ENCODE results near the gene RAB35. TPM values are rescaled to one million over a fixed set of nuclear protein-coding genes. Genes with fewer than 3 reads are reported as not detected.
A peak's percentile ranks its signal among the peaks of the same experiment; 100 is the strongest.

Gene RAB35
- 16.1 TPM for total RNA-seq

DNA sequence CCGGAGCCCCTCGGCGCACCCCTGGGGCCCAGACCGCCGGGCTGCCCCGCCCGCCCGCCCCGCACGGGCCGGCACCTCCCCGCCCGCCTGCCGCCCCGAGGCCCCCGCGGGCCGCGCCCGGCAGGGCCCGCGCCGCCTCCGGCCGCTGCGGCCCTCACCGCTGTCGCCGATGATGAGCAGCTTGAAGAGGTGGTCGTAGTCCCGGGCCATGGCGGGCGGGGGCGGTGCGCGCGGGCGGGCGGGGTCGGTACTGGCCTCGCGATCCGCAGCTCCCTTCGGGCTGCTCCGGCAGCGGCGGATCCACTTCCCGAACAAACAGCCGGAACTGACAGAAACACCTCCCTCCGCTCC lies at the start of gene RAB35:
TSS of gene RAB35 (minus strand) at position 313 of the 351 bp plus-strand sequence. CDS start at position 210, 103 bp downstream.
- DNase-seq (ENCODE audit: low spot score) = no peak
- ATAC-seq = no peak

DNA sequence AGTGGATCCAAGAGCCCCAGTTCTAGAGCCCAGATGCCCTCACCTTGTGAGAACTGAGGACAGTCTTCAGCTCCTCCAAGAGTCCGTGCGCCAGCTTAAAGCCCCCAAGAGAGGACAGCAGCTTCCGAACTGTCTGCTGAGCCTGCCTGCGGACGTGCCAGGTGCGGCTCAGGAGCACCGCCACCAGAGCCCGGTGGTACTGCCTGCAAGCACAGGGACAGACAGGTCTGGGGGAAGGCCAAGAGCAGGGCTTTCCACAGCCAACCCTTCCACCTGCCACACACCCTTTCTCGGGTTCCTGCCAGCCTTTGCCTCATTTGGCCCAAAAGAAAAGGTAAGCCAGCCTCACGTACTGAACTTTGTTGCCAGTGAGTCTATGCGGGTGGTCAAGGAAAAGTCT lies 47.7 kb upstream of the RAB35 start:
- DNase-seq (ENCODE audit: low spot score) = no peak
- ATAC-seq = peak; percentile 7

DNA sequence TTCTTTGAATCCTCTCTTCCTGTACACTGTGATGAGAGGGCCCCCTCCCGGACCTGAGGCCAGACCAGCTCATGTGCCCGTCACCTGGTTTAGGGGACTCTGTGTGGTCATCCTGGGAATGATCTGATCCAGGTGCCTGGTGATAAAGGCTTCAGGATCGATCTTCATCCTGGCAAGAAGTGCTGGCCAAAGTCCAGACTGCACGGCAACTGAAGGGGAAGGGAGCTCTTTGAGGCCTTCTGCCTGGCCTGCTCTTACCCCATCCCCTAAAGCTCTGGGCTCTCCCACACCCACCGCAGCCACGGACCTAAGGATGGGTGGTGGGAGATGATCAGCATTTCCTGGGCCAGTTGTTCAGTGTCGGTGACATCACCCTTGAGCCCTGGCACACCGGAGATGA lies 46.2 kb upstream of the RAB35 start:
- ATAC-seq = peak; percentile 83
- peak; percentile 77 for DNase-seq (ENCODE audit: low spot score)

DNA sequence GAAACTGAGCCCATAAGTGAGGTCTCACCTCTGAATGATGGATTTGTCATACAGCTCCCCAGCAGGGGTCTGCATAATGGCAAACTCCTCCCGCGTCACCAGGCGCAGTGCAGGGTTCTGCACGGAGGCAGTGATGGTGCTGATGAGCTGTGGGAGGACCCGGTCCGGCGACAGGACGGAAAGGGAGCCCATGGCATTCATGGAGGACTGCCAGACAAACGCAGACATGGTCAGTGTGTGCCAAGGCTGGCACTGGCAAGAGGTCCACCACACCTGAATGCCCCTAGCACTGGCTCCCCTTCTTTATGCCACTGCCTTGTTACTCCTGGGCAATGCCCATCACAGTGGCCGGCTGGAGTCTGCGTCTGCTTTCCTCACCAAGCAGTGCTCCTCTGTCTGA lies 45.3 kb upstream of the RAB35 start:
- DNase-seq (ENCODE audit: low spot score) = no peak
- no peak for ATAC-seq

DNA sequence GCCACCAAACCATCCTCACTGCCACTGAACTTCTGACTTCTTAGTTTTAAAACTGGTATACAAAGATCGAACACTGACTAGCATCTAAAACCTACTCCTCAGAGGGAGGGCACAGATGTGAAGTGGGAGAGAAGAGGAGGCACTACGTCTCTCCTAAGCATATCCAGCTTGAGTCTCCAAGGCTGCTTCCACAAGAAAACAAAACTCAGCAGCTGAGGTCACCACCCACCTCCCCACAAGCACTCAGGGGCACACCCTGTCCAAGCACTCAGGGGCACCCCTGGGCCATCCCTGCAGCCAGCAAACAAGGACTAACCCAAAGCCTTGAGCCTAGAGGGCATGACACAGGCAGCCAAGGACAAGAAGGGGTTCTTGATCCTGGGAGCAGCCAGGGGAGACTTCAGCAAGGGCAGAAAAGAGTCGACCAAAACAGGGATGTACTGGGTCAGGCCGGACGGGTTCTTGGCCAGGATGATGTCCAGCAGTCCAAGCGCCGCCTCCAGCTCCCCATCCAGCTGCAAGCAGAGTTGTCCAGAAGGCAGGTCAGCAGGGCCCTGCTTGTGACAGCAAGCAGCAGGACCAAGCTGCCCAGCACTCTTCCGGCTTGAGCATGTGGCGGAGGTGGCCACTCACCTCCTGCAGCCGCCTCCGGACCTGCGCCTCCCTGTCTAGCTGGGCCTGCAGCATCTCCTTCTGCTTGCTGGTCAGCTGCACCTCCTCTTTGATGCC lies 43.1 kb upstream of the RAB35 start:
- ATAC-seq = no peak
- DNase-seq (ENCODE audit: low spot score) = no peak

DNA sequence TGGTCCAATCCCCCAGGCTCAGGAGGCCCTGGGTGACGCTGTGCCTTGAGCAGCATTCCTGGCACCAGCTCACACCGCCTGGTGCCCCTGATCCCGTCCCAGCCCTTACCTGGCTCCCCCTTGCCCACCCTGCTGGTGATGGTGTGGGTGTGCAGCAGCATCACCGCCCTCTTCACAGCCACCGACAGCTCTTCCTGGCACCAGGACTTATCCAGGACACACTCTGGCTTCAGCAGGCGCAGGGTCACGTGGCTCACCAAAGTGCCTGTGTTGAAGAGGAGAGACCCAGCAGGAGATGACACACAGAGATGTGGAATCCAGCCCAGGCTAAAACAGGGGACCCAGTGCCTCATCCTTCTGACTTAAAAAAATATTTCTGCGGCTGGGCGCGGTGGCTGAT lies 41.8 kb upstream of the RAB35 start:
- ATAC-seq (no peak), DNase-seq (ENCODE audit: low spot score) (no peak)

DNA sequence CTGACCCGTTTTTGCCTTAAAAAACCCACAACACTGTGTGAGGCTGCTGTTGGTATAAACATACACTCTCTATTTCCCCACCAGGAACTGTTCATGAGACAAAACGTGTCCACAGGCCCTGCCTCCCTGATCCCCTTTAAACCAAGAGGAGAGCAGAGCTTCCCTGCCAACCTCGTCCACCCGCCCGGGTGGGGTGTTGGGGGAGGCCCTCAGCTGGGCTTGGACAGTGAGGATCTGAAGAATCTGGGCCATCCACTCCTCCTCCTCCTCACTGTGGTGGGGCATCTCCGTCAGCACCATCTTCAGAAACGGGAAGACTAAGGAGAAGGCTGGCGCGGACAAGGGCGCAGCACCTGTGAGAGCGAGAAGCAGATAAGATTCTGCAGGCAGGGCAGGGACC lies 41.1 kb upstream of the RAB35 start:
- ATAC-seq (no peak), DNase-seq (ENCODE audit: low spot score) (no peak)

DNA sequence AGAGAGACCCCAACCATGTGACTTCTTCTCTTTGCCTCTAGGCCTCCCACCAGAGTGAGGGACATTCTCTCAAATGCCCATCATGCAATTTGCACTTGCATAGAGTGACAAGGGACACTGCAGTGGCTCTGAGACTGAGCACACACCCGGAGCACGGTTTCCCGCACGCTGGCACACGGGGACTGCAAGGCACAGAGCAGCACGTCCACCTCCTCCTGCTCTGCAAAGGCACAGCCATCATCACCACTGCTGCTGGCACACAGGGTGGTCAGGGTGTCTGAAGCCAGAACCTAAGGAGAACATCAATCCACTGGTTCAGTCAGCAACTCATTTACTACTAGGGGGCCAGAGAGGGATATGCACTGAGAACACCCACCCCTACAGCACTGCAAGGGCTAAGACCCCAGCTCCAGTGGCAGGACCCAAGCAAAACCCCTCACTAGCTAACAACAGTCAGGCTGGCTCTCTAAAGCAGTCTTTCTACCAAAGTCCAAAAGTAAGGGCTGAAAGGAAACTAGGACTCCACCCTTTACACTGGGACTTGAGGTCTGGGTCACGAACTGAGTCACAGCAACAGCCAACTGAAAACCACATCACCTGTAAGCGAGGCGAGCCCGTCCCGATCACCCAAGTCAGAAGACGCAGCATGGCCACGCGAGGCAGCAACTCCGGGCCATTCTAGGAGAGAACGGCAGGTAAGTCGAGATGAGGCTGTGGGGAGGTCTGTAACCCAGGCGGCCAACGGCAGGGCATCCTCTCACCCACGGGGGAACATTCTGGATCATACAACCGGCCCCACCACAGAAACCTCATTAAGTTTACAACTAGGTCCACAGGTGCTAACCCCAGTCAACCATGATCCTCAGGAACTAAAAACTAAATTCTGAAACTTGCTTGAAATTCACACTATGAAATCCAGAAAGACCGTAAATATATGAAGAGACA lies 40.0 kb upstream of the RAB35 start:
- ATAC-seq (no peak), DNase-seq (ENCODE audit: low spot score) (no peak)

DNA sequence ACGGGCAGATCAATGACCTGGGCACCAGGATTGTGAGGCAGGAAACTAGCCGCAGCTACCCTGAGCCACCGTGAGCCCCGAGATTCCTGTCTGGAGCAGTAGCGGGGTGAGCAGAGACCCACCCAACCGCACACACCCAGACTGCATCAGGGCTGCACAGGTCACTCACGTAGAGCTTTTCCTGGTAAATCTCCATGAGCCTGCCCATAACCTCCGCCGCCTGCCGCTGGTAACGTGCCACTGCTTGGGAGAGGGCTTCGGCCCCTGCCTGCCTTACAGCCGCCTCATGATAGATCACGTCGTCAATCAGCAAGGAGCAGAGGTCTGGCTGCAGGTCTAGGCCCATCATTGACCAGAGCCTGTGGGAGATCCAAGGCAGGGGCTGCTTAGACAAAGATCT lies 38.5 kb upstream of the RAB35 start:
- ATAC-seq (no peak), DNase-seq (ENCODE audit: low spot score) (no peak)

DNA sequence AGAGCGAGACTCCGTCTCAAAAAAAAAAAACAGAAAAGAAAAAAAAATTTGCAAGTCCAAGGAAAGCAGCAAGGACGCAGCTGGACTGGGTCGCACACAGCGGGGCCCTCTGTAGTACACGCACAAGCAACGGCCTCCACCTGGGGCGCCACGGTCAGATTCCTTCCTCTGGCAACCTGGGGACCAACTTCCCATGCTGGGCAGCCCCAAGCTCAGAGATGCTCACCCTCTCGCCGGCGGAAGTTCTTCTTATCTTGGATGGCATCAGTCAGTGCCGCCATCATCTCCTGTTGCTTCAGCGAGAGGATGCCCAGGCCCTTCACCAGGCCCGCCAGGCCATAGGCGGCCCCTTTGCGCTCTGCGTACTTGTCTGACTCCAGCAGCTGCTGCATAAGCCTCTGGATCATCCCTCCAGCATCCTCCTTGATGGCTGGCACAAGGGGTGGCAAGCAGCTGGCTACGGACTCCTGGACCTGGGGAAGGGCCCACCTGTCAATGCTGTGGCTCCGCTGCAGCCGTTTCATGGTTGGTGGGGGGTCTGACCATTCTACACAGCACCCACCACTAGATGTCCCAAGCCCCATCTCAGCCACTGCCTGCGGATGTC lies 34.5 kb upstream of the RAB35 start:
- no peak for DNase-seq (ENCODE audit: low spot score)

DNA sequence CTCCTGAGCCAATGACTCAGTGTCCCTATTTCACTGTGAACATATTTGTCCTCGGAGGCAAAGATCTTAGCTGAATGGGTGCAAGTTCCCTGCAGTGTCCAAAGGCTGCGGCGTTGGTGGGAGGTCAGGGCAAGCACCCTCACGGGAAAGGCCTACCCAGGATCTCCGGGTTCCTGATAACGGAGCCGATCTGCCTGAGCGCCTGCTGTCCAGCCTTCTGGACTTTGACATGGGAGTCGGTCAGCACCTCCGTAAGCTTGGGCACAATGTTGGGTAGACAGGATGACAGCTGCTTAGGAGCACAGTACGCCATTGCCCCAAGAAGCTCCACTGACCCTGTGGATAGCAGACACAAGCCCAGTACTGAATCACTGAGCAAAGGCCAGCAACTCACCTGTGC lies 31.5 kb upstream of the RAB35 start:
- ATAC-seq (peak; percentile 17), DNase-seq (ENCODE audit: low spot score) (no peak)

More for the DNA sequence above, 34.5 kb upstream of the RAB35 start:
- ATAC-seq = no peak

DNA sequence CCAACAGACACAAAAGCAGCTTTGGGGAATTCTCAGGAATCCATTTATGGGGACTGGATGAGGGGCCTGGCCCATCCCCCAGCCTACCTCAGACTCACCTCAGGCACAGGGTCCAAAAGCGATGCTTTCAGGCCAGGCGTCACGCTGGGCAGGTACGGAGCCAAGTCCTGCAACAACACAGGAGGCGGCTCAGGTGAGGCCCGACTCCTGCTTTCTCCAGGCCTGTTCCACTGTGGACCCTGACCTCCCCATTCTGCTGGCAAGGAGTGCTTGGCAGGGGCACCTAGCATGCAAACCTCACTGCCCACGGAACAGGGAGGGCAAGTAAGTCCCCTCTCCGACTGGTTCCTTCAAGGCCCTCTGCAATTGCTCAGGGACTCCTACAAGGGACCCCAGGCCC lies 28.6 kb upstream of the RAB35 start:
- ATAC-seq = peak; percentile 95
- DNase-seq (ENCODE audit: low spot score) = peak; percentile 83

DNA sequence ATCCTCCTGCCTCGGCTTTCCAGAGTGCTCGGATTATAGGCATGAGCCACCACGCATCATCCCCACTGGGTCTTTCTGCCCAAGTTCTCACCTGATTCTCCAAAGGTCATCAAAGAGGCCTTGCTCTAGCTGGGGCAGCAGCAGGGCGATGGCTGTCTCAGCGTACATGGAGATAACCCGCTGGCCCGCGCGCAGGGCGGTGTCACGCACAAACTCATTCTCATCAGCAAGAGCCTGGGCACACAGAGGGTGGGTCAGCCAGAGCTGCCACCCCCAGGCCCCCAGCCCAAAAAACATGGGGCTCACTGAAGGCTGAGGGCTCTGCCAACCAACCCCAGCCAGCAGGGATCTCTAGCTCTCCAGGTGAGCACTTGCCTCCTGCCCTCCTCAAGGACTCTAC lies 27.7 kb upstream of the RAB35 start:
- ATAC-seq (no peak), DNase-seq (ENCODE audit: low spot score) (no peak)

DNA sequence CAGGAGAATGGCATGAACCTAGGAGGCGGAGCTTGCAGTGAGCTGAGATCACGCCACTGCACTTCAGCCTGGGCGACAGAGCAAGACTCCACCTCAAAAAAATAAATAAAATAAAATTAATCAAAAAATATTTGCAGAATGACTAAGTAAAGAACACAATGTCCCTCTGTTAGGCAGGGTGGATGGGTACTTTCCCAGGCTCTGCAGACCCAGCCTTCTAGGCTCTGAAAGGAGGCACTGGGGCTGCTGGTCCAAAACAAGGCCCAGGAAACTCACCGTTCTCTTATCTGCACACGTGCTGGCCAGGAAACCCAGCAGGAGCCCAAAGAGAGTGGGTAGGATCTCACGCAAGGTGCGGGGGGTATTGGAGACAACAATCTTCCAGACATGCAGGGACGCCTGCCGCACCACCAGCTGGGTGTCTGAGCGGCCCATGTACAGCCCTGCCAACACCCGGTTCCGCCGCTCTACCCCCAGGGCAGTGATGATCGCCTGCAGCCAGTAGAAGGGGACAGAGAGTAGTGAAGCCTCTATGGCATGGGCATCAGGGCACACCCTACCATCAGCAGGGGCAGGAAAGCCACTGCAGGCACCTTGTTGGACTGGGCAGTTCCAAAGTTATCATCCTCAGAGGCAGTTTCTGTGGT lies 25.8 kb upstream of the RAB35 start:
- ATAC-seq (no peak), DNase-seq (ENCODE audit: low spot score) (no peak)

DNA sequence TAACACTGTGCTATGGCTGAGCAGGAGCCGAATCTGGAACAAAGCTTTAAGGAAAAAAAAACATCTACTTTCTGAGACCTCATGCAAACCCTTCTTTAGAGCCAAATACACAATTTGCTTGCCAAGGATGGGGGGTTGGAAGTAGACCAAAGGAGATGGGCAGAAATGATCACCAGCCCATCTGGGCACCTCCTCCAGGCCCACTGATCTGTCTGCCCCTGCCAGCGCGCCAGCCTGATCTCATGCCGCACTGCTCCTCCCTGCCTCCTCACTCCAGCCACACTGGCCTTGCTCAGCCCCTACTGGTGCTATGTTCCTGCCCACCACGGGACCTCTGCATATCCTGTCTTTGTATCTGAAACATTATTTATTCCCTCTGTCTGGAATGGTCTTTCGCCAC lies 24.8 kb upstream of the RAB35 start:
- ATAC-seq = no peak

DNA sequence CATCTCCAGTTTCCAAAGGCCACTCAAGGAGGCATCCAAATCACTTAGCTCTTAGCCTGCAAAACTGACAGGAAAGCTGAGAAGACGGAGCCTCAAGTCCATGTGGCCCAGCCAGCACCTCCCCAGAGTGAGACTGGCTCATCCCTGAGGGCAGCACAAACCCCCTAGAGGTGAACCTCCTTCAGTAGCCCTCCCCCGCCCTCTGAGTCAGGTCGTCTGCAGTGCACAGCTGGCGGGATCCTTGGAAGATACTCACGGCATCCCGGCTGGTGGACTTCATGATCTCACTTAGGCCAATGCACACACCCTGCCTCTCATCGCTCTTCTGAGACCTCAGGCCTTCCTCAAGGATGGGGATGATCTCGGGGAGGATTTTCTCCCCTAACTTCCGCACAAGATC lies 24.1 kb upstream of the RAB35 start:
- ATAC-seq (no peak), DNase-seq (ENCODE audit: low spot score) (no peak)

More for the DNA sequence above, 24.8 kb upstream of the RAB35 start:
- DNase-seq (ENCODE audit: low spot score) = no peak

DNA sequence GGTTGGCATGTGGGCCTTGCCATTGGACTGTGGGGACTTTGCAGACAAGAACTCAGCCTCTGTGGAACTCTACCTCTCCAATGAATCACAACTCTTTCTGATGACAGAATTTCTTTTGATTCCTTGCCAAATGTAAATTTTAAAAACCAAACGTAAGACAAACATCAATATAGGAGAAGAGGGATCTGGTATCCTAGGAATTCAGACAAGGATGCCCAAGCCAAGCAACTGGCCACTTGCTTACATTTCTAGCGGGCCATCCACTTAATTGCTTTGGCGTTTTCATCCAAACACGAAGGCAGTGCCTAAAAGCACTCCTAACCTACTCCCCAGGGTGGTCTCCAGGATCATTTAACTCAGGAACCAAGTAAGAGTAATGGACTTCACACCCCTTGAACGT lies 23.4 kb upstream of the RAB35 start:
- DNase-seq (ENCODE audit: low spot score) = no peak
- no peak for ATAC-seq

DNA sequence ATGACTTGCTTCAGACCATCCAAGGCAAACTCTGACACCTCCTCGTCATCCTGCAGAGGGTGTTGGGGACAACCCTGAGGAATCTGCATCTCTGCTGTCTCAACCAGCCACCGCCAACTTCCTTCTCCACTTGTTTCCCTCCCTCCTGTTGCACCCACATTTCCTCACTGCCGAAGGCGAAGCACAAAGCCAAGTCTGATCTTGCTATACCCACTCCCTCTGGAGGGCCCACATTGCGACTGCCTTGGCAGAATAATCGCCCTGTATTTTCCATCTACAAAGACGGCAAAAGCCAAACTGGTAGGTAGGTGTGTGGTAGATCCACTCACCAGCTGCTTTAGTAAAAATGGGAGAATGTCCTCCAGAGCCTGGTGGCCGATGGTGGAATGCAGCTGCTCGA lies 21.8 kb upstream of the RAB35 start:
- ATAC-seq = no peak
- no peak for DNase-seq (ENCODE audit: low spot score)

DNA sequence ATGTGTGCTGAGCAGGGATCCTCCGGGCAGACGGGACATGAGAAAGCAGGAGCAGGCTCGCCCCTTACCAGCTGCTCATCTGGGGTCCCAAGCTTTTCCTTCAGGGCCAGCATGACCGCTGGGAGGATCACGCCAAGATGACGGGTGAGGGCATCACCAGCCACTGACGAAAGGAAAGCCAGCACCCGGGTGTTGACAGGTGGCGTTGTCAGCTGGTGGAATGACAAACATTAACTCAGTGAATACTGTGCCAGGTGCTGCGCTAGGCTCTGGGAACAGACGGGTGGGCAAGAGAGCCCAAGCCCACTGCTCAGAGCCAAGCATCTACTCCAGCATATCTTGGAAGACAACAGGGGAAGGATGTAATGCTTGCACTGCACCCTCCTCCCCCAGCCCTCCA lies 21.3 kb upstream of the RAB35 start:
- DNase-seq (ENCODE audit: low spot score) = no peak
- ATAC-seq = no peak

DNA sequence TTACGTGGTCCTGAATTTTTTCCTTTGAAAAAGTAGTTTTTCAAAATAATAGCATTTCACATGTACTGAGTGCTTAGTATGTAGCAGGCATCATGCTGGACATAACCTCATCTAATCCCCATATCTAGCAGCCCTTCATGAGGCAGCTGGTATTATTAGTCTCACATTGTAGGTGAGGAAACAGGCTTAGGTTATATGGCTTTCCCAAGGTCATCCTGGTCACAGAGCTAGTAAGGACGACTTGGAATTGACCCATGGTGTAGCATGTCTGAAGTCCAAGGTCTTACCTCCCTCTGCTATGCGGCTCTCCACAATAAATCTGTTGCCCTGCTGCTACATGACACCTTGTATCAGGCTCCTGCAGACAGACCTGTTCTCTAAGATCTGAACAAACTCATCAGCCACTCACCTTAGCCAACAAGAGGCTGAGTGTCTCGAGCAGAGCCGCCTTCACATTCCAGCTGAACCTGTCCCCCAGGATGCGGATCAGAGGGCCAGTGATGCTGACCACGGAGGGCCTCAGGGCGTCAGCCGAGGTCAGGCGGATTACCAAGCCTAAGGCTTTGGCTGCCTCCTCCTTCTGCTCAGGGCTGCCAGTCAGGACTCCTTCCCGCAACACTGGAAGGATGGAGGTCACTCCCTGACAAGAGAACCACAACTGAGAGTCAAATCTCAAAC lies 19.7 kb upstream of the RAB35 start:
- no peak for ATAC-seq
- no peak for DNase-seq (ENCODE audit: low spot score)
